GM23338 (cell line): ENCODE data around the gene VPS45.

ENCODE experiments used
- EZH2 ChIP-seq: fragments of 200-600 bp; sonication (generic); IDR thresholded peaks from one replicate; pipeline ENCODE4 v1.8.0; 2017; ENCODE audit warnings: antibody characterized with exemption, mild to moderate bottlenecking, low read depth; ENCODE audit not compliant: unreplicated experiment
- TF ChIP-seq, protein P1 (sequence below), 2 experiments: fragments of 200-600 bp in 1 of 2; sonication (generic) in 1 of 2; conservative IDR thresholded peaks; 2 replicates each; pipeline versions ENCODE4 v1.5.1 to v1.6.1; 2016 to 2017; ENCODE audit warnings: antibody characterized with exemption in 2 of 2, low read depth in 2 of 2, mild to moderate bottlenecking in 2 of 2, moderate library complexity in 1 of 2

GRCh38 chr1:150152772-150153456 lies 85.3 kb downstream of the VPS45 start:
- TF ChIP-seq EZH2: no peak
- TF ChIP-seq, protein P1, sequence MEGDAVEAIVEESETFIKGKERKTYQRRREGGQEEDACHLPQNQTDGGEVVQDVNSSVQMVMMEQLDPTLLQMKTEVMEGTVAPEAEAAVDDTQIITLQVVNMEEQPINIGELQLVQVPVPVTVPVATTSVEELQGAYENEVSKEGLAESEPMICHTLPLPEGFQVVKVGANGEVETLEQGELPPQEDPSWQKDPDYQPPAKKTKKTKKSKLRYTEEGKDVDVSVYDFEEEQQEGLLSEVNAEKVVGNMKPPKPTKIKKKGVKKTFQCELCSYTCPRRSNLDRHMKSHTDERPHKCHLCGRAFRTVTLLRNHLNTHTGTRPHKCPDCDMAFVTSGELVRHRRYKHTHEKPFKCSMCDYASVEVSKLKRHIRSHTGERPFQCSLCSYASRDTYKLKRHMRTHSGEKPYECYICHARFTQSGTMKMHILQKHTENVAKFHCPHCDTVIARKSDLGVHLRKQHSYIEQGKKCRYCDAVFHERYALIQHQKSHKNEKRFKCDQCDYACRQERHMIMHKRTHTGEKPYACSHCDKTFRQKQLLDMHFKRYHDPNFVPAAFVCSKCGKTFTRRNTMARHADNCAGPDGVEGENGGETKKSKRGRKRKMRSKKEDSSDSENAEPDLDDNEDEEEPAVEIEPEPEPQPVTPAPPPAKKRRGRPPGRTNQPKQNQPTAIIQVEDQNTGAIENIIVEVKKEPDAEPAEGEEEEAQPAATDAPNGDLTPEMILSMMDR (conservative IDR thresholded peaks at IDR 0.05; ENCODE audit: low read depth in 2 of 2): no peak
